TTC549 (cell line): Measurements from ENCODE around the gene WBP2.
"Not testable (repeated sequence)": the region's sequence is repeated elsewhere in the genome, so short reads cannot be mapped to it uniquely, and the experiment has no call there.

ENCODE experiments used
- FAIRE-seq: peaks from 2 replicates; lab custom pipeline; 2012; peaks lifted over from hg19 to GRCh38; lab: Jason Lieb, UNC

The WBP2 gene

DNA sequence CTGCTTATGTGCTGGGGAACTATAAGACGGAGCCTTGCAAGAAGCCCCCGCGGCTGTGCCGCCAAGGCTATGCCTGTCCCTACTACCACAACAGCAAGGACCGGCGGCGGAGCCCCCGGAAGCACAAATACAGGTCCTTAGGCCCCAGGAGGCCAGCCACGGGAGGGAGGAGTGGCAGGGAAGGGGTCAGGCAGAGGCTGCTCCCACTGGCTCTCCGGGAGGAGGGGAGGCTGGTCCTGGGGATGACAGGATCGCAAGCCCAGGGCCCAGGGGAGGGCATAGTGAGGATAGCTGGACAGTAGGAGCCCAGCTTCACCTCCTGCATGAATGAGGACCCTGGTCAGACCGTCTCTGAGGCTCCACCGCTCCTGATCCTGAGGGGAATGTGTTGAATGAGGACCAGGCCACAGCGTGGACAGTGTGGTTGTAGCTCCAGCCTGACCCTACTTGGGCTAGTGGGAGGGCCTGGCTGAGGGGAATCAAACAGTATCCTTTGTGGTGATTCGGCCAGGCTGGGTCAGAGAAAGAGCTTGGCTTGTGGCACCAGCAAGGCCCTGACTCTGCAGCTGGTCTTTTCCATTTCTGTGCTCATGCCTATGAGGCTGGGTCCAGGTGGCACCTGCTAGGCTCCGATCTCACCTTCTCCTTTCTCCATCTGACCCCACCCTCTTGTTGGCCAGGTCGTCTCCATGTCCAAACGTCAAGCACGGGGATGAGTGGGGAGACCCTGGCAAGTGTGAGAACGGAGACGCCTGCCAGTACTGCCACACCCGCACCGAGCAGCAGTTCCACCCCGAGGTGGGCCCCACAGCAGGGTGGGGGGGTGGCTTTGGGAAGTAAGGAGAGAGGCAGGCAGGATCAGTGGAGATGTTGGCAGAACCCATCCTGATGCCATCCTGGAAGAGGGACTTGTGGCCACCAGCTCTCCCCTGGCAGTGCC is 41.8 kb downstream of the WBP2 start:
- no peak for FAIRE-seq

DNA sequence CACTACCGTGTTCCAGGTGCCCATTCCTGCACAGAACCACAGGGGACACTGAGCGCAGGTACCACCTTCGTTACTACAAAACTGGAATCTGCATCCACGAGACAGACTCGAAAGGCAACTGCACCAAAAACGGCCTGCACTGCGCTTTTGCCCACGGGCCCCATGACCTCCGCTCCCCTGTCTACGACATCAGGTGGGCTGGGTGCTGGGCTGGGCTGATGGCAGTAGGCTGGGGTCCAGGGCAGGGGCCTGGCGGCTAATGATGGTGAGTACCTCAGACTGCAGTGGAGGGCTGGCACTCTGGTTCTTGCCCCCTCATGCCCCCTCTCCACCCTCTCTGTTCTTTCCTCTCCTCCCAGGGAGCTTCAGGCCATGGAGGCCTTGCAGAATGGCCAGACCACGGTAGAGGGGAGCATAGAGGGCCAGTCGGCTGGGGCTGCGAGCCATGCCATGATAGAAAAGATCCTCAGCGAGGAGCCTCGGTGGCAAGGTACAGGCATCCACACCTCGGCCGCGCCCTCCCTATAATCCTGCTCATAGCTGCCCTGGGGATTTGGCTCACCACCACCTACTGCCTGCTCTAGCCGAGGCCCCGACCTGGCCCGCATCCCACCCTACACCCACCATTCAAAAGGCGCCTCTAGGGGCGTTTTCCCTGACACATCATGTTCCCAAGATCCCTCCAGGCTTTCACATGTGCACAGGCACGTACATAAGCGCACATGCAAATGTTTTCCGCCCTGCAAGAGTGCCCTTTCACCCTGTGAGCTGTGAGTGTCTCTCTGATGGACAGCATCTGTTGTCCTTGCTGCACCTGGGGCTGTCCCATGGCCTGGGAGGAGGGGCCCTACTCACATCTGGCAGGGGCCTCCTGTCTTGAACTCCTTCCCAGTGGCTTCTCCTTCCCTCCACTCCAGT is 42.8 kb downstream of the WBP2 start:
- no peak for FAIRE-seq

DNA sequence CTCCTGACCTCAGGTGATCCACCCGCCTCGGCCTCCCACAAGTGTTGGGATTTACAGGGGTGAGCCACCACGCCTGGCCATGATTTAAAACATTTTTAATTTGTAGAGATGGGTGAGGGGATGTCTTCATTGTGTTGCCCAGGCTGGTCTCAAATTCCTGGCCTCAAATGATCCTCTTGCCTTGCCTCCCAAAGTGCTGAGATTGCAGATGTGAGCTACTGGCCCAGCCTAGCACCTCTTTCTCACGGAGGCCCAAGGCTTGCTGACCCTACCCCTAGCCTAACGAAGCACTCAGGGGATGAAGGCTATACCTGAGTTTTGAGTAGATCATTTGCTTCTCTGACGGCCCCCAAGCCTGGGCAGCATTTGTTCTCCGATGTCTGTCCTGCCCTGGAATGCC is 44.0 kb downstream of the WBP2 start:
- FAIRE-seq, result no peak

DNA sequence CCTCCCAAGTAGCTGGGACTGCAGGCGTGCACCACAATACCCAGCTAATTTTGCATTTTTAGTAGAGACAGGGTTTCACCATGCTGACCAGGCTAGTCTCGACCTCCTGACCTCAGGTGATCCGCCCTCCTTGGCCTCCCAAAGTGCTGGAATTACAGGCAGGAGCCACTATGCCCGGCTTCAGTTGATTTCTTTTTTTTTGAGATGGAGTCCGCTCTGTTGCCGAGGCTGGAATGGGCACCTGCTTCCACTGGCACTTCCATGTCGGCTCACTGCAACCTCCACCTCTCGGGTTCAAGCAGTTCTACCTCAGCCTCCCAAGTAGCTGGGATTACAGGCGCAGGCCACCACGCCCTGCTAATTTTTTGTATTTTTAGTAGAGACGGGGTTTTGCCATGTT is 44.4 kb downstream of the WBP2 start:
- not testable (repeated sequence) for FAIRE-seq

DNA sequence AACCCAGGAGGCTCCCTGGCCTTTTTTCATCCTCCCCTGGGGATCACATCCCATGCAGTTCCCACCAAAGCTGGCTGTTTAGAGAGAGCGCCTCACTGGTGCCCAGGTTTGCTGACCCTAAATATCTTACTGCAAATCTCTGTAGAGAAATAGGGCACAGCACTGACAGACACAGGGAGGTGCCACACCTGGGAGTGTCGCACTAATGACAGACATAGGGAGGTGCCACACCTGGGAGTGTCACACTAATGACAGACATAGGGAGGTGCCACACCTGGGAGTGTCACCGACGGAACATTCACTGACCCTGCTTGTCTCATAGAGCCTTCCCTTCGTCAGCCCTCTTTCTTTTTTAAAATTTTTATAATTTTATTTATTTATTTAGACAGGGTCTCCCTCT is 44.9 kb downstream of the WBP2 start:
- no peak for FAIRE-seq

DNA sequence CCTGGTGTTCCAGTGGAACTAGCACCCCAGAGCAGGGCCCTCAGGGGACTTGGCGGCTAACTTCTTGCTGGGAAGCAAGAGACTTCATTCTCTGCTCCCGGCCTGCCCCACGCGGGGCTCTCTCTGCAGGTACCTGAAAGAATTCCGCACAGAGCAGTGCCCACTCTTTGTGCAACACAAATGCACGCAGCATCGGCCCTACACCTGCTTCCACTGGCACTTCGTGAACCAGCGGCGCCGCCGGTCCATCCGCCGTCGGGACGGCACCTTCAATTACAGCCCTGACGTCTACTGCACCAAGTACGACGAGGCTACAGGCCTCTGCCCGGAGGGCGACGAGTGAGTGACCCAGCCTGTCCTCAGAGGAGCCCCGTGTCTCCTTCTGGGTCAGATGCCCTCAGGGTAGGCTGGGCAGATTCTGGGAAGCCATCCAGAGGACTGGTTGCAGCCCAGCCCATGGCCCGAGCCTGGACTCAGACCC is 45.5 kb downstream of the WBP2 start:
- FAIRE-seq, result no peak

DNA sequence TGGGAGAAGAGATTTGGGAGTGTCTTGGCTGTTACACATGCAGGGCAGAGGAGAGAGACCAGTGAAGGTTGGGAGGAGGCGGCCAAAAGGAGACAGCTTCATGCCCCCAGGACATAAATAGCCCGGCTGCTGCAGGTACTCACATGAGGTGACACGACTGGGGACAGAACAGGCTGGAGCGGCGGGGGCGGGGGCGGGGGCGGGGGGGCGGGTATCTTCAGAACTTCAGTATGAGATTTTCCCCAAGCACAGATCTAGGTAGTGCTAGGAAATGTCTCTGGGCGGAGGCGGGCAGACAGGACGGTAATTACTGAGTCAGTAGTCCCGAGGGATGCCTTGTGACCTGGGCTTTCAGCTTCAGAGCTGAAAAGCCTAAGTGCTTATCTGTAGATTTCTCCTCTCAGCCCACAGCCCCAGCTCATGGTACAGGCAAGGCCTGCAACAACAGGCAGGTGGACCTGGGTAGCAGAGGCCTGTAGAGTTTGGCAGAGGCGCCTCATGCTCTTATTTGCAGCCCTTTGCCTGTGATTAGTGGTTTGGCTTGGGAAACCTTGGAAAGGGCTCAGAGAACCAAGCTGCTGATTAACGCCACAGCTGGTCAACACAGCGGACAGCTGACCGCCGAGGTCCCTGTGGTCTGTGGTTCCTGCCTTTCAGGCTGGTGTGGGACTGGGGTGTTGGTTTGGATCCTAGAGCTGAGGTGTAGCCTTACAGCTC is 46.1 kb downstream of the WBP2 start:
- FAIRE-seq, result no peak

DNA sequence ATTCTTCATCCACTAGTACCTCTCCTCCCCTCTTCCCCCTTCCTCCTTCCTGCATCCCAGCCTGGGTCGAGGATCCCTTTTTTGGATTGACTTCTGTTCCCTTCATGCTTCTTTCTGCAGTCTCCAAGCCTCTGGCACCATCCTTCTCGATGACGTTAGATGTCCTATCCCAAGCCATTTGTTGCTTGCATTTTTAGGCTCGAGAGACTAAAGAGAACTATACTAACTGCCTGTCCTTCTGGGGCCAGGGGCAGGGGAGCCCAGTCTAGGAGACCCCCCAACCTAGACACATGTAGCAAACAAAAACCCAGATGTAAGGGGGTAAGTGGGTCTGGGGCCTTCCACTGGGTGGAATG is 46.6 kb downstream of the WBP2 start:
- no peak for FAIRE-seq

DNA sequence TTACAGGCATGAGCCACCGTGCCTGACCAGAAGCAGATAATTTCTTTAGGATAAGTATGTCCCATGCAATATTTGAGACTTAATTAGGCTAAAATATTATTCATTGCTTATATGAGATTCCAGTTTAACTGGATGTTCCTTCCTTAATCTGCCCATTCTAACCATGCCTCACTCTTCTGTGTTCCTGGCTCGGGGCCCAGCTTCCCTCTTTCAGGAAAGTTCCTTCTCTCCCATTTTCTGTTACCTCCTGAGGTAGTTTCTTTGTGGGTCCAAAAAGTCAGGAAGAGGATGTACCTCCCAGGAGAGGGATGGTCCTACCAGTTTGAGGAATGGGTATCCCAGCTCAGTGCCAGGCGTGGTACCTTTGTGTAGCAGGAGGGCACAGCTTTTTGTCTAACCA is 47.3 kb downstream of the WBP2 start:
- FAIRE-seq, result no peak

DNA sequence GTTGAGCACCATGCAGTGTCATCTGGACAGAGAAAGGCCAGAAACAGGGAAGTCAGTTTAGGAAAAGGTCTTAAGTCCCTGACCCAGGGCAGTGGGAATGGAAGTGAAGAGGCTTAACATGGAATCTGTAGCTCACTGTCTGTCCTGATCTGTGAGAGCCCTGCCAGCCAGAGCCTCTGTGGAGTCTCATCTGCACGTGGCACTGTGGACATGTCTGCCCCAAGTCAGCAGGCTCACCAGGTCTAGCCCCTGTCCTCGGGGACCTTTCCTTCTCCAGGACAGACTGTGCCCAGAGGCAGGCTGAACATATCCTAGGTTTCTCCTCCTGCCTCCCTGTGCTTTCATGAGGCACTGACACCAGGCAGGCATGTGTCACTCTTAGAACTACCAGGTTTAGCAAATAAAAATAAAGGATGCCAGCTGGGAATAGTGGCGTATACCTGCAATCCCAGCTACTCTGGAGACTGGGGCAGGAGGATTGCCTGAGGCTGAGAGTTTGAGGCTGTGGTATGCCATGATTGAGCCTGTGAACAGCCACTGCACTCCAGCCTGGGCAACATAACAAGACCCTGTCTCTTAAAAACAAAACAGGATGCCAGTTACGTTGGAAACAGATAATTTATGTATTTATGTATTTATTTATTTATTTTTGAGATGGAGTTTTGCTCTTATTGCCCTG is 48.2 kb downstream of the WBP2 start:
- FAIRE-seq, result no peak

DNA sequence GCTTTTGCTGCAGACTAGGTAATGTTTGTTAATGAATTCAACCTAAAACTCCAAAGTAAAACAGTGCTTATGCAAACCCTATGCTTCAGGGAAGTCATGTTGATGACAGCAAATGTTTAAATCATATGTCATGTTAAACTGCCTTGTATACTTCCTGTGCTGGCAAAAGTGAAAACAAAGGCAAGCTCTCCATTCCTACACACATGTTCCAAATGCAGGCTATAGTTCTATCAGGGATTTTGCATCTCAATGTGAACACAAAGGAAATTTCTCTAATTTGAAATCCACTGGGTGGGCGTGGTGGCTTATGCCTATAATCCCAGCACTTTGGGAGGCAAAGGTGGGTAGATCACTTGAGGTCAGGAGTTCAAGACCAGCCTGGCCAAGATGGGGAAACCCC is 51.3 kb downstream of the WBP2 start:
- no peak for FAIRE-seq

DNA sequence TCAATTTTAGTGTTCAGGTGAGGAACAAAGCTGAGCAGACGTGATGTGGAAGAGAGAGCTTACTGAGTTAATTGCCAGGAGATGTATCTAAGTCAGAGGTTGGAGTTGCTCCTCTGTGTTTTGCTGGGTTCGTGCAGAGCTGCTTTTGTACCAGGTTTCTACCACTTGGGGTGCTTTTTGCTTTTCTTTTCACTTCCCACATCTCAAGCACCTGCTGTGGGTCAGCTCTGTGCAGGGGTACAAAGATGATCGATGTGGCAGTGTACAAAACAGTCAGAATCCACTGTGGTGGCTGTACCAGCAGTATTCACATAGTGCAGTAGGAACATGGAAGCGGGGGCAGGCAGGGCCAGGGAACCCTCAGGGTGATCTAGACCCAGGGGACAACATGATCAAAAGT is 55.7 kb downstream of the WBP2 start:
- FAIRE-seq, result no peak

DNA sequence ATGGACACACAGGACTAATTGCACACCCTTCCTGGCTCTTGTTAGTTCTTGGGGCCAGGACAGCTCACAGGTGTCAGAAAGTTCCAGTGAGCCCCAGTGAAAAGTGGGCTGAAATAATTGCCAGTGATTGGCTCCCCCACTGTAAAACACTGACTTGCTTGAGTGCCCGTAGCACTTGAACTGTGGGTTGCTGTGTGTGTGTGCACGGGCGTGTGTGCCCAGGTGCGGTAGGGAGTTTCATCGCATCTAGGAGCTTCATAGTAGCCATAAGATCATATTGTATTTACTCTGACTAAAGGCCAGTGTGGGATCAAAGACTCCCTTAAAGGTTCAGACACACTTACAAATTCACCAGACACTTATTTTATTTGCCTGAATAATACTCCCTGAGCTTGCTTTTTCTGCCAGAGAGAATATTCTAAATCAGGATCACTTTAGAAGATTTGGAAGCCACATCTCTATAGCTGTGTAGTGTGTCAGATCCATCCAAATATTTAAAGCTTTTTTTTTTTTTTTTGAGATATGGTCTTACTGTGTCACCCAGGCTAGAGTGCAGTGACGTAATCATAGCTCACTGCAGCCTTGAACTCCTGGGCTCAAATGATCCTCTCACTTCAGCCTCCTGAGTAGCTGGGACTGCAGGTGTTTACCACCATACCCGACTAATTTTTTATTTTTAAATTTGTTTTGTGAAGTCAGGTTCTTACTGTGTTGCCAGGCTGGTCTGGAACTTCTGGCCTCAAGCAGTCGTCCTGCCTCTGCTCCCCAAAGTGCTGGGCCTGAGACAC is 59.1 kb downstream of the WBP2 start:
- no peak for FAIRE-seq
